Inflammatory macrophage treated with lipopolysaccharide for 1 hour (primary cell): ENCODE results near the gene NT5DC1.
"Not testable (repeated sequence)": the region's sequence is repeated elsewhere in the genome, so short reads cannot be mapped to it uniquely, and the experiment has no call there.

Experiments
- DNase-seq, 2 donors: peaks; one replicate each; pipeline ENCODE4 v3.0.0-alpha.2; 2020 to 2022

NT5DC1 gene

DNA sequence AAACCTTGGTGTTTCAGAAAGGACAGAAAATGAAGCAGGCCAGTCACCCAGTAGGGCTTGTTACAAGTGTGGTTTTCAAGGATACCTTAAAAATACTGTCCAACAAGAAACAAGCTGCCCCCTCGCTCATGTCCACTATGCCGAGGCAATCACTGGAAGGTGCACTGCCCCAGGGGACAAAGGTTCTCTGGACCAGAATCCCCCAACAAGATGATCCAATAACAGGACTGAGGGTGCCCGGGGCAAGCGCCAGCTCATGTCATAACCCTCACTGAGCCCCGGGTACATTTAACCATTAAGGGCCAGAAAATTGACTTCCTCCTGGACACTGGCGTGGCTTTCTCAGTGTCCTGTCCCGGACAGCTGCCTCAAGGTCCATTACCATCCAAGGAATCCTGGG lies 6.6 kb upstream of the NT5DC1 start:
- DNase-seq: no peak

- not testable (repeated sequence) for DNase-seq
These were observed 4.4 kb upstream of the NT5DC1 start for GRCh38 chr6:116096048-116096759.

- DNase-seq: peak; percentile 13 to 34
These were observed 3.5 kb upstream of the NT5DC1 start for GRCh38 chr6:116096979-116097816.

- no peak for DNase-seq
These were observed 1.6 kb upstream of the NT5DC1 start for GRCh38 chr6:116099036-116099435.

- DNase-seq: no peak
These were observed 657 bp downstream of the NT5DC1 start for GRCh38 chr6:116101302-116101718.

DNA sequence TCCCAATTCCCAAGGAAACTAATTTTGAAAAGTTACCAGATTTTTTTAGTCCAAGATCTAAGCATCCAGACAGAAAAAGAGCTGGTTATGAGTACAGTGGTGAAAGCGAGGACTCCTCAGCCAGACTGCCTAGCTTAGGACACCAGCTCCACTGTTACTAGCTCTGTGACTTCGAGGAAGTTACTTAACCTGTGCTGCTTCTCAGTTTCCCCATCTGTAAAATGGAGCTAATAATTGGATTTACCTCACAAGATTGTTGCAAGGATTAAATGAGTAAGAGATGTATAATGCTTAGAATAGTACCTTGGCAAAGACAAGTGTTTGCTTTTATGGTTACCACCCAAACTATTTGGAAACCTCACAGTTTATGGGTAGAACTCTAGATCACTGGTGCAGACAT lies 1.1 kb downstream of the NT5DC1 start:
- DNase-seq: no peak

DNA sequence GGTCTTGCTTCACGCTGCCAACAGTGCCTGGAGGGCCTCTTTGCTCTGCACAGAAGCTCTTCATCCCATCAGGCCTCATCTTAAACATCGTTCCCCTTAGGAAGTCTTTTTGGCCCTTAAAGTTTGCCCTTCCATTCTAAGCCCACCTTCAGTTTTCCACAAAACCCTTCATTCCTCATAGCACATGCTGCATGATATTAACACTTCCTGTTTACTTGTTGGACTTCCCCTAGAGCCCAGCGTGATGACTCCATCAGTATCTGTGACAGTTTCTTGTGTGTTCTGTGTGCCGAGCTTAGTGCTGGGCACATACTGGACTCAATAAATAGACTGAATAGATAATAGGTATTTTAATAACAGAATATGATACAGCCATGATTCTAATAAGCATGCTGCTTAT lies 2.2 kb downstream of the NT5DC1 start:
- peak; percentile 19 to 41 for DNase-seq

DNA sequence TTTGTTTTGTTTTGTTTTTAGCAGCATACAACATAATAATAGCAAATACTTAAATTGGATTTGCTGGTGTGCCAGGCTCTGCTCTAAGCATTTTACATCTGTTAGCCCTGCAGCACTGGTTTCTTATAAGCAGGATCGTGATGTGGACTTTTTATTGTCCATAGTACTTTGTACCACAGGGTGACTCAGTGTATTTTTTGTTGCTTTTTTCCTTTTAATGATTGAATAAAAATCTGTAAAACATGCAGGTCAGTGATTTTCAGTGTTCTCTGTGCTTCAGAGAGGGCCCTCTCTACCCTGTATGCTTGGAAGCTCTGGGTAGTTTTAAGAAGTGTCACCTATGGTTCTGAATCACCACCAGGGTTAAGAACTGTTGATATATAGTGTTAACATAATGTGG lies 4.0 kb downstream of the NT5DC1 start:
- no peak for DNase-seq

DNA sequence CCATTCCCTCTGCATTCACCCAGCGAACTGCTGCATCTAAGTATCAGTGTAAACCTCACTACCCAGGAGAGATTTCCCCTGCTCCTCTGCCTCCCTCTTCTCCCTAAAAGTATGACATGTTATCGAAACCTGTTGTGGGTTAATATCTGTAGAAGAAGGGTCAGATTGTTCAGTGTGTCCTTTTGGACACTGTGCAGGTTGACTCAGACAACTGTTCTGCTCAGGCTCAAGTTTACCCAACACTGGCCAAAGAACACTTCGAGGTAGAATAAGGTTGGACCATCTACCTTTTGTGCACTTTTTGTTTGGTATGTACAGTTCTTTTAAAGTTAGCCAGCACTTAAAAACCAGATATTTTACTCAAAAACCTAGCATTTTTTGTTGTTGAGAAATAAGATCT lies 4.6 kb downstream of the NT5DC1 start:
- no peak for DNase-seq

DNA sequence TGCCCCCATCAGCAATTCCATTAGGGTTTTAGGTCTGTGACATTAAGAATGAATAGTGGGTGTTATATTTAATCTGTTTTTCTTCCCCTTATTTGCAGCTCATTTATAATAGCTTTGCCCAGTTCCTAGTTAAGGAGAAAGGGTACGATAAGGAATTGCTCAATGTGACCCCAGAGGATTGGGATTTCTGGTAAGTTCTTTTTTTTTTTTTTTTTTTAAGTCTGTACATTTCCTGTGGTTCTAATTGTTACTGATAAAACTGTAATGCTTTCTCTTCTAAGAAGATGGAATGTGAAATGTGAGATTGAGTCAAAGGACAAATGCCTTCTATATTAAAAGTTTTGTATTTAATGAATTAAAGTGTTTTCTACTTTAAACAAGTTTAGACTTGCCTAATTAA lies 5.5 kb downstream of the NT5DC1 start:
- DNase-seq: no peak

DNA sequence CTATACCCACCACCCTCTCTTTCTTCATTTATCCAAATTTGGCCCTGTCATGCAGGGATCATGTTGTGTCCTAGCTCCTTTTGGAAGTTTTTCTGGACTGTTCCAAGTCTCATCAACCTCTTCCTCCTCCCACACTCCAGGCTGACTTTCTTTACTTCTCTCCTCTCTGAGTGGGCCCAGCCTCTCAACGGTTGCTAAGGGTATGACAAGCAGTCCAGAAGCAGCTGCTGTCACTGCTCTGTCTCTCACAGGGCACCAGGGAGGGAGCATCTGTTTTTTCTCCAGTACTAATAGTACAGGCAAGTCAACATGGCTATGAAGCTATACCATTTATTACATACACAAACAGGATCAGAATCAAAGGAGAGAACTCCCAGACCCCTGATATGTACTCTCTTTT lies 8.2 kb downstream of the NT5DC1 start:
- no peak for DNase-seq

DNA sequence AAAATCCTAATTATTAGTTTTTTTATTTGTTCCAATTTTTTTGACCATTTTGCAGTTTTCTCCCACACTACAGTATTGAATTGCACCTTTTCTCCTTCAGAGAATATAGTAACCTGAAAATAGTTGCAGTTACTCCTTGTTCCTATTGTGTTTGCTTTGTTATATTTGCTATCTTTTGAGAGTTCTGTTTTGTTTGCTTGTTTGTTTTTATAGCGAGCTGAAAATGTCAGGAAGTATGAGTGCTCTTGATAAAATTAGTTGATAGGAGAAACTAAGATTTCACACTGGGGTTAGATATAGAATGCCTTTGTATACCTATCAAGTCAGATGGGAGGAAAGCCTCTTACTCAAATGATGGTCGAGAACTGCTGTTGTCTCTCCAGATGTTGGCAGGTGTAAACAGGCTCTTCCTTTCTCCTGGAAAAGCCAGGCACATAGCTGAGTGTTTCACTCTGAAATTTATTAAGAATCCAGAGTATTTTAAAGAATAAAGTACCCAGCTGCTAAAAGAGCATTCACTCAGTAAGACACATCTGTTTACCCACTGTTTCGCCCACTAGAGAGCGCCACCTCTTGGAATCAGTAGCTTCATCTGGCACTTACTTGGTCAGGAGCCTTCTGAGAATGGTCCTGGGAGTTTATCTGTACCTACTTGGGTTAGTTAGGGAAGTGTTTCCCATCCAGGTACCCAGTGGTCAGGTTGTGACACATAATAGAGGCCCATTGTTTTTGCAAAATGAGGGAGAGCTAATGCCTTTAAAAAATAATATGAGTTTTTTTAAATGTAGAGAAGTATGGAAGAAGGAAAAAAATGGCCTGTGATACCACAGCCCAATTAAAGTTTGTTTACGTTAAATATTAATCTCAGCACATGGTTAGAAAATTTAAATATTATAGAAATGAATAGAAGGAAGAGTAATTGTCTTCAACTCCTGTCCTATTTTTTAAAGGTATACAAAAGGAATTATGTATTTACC lies 11.2 kb downstream of the NT5DC1 start:
- DNase-seq: peak in 1 of 2 donors; percentile 29

DNA sequence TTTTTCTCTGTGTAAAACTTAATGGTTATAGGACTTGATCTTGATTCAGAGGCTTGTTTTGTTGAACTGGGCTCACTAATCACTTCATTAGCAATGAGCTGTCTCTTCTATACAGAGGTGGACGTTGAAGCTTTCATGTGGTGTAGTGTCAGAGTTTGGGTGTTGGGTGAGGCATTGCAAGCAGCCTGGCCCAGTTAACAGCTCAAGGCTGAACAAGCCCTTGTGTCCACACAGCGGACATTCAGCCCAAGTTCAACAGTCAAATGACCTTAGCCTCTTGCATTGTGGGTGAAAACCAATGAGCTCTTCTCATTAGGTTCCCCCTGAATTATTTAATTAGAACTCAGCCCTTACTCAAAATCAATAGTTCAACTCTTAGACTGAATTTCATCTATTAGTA lies 12.7 kb downstream of the NT5DC1 start:
- DNase-seq: no peak

- no peak for DNase-seq
These were observed 15.1 kb downstream of the NT5DC1 start for GRCh38 chr6:116115781-116116180.

DNA sequence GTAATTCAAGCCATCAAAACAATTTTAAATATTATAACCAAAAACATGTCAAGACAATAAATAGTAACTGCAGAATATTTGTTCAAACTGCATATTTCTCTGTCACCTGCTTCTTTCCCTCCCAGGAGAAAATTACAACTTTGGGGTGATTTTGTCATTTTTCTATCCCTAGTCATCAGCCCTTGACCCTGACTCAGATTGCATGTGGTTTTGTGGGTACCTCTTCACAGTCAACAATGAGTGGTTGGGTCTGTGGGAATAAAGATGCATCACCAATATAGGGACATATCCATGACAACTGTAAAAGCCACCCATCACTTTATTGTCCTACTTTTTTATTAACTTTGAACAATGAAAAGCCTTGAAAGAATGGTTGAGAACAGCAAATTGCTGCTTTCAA lies 18.0 kb downstream of the NT5DC1 start:
- no peak for DNase-seq

GRCh38 chr6:116120430-116120829 lies 19.8 kb downstream of the NT5DC1 start:
- DNase-seq: no peak

DNA sequence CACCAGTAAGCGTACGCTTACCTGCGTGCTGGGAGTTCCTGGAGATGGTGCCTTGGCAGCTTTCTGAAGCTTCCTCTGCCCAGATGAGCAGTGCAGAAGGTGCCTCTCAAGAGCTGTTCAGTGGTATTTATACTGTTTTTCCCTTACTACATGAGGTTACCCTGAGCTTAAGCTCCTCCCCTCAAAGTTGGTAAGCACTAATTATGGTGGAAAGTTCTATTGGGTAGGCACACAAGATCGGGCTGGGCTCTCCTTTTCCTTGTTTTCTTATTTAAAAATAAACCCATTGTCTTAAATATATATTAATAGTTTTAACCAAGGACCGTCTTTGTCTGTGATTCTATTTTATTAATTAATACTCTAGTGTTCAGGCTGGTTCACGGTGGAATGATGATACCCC lies 25.4 kb downstream of the NT5DC1 start, which contains the start of gene COL10A1:
TSS of gene COL10A1 (minus strand) at position 101 of the 400 bp plus-strand sequence. CDS start 640 bp downstream, outside the sequence.
- DNase-seq: no peak

- no peak for DNase-seq
These were observed 27.3 kb downstream of the NT5DC1 start for GRCh38 chr6:116127771-116128493.

GRCh38 chr6:116133453-116133852 lies 32.8 kb downstream of the NT5DC1 start:
- no peak for DNase-seq

DNA sequence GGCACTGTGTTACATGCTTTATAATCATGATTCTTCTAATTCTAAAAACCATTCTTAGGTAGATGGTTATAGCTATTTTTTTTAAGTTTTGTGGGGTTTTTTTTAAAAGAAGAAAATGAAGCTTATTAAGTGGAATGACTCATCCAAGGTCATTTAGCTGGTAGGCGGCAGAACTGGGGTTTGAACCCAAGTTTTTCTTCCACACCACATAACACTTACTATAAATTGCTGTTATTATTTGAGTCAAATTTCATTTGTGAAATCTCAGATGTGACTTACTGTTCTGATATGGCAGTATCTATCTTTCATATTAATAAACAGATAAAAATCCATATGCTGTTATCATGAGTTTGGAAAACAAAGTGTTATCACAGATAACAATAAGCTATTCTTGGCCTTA lies 35.7 kb downstream of the NT5DC1 start:
- DNase-seq: no peak

GRCh38 chr6:116136933-116137340 lies 36.3 kb downstream of the NT5DC1 start:
- no peak for DNase-seq

- DNase-seq: no peak
These were observed 39.3 kb downstream of the NT5DC1 start for GRCh38 chr6:116139917-116140316.
